ENCODE results near the gene CYB561D2. TPM values are rescaled to one million over a fixed set of nuclear protein-coding genes. Genes with fewer than 3 reads are reported as not detected.
A peak's percentile ranks its signal among the peaks of the same experiment; 100 is the strongest.

The CYB561D2 gene
- total and polyA plus RNA-seq, 4 experiments from 2014 or later, result 39.6 to 68.3 (median 53.1) TPM

- CTCF ChIA-PET (ENCODE audit: partially characterized antibody), result interaction anchor here (0.6 to 5.8 kb wide), 6 partner anchors 9 to 209 kb away, joined by 3 to 84 read pairs (median 4); partner anchors contain the start of genes CYB561D2 and NPRL2
- no peaks in the 10 kb centered on the region for H3K36me3 ChIP-seq (ENCODE audit: insufficient read depth, low read length)
- peak overlapping the region; percentile 45 to 49 for H3K4me3 ChIP-seq (ENCODE audit: low read length in 2 of 2)
- Mint-ChIP-seq H3K27me3 (no peaks in the 10 kb centered on the region), H3K4me1 (peaks cover 29 to 78% (median 44%) of the 10 kb centered on the region in 4 donors), H3K9me3 (peaks cover 0 to 2% (median 0%) of the 10 kb centered on the region in 8 donors), H3K4me3 (peak overlapping the region; percentile 88 to 98 (median 95)), H3K36me3 (peaks cover 0 to 16% of the 10 kb centered on the region in 2 donors), H3K27ac (peak overlapping the region; percentile 93 to 100 (median 98))
- peak overlapping the region; percentile 96 for H3K27ac ChIP-seq (ENCODE audit: low read depth, low read length)
- intact Hi-C loops (cut with micrococcal nuclease), result loop anchor here (5.0 kb wide), 1 partner anchor 102 kb away; the partner anchor contains the start of gene GNAI2
- DNase-seq, result no peak
- no peaks in the 10 kb centered on the region for H3K9me3 ChIP-seq (ENCODE audit: control insufficient read depth in 1 of 2, low read length in 2 of 2)
- H3K4me1 ChIP-seq (ENCODE audit: insufficient read depth, low read length), result peaks cover 62% of the 10 kb centered on the region
- POLR2A ChIA-PET (ENCODE audit: partially characterized antibody), result interaction anchor here (1.1 to 23.7 kb wide), 10 partner anchors 4 to 228 kb away, joined by 3 to 595 read pairs (median 42); partner anchors contain the start of genes C3orf18, CYB561D2, GNAI2 and HYAL2
- no peaks in the 10 kb centered on the region for H3K27me3 ChIP-seq (ENCODE audit: insufficient read depth, low read length)
Measured at GRCh38 chr3:50339485-50340146, 11.0 kb upstream of the CYB561D2 start.

DNA sequence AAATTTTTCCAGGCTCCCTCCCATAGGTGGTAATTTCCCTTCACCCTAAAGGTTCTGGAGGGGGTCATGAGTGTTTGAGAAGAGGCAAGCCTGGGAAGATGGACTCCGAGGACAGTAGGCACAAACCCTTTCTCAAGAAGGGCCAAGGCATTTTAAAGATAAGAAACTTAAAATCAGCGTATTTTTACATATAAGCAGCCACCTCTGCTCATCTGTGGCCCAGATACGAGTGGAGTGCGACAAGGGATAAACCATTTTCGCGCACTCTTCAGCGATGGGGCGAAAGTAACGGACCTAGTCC, 10.6 kb upstream of the CYB561D2 start:
- Histone ChIP-seq H3K27me3 (ENCODE audit: insufficient read depth, low read length) (no peaks in the 10 kb centered on the region), H3K36me3 (ENCODE audit: insufficient read depth, low read length) (no peaks in the 10 kb centered on the region), H3K4me1 (ENCODE audit: insufficient read depth, low read length) (peaks cover 62% of the 10 kb centered on the region), H3K4me3 (ENCODE audit: low read length in 2 of 2) (peak overlapping the region; percentile 31 to 34), H3K27ac (ENCODE audit: low read depth, low read length) (peak overlapping the region; percentile 96), H3K9me3 (ENCODE audit: control insufficient read depth in 1 of 2, low read length in 2 of 2) (no peaks in the 10 kb centered on the region)
- Mint-ChIP-seq H3K27ac (peak overlapping the region; percentile 93 to 100 (median 98)), H3K27me3 (no peaks in the 10 kb centered on the region), H3K36me3 (peaks cover 0 to 16% of the 10 kb centered on the region in 2 donors), H3K4me3 (peak overlapping the region; percentile 88 to 98 (median 95)), H3K9me3 (peaks cover 0 to 2% (median 0%) of the 10 kb centered on the region in 8 donors), H3K4me1 (peaks cover 28 to 80% (median 44%) of the 10 kb centered on the region in 4 donors)
- ChIA-PET CTCF (ENCODE audit: partially characterized antibody) (interaction anchor here (0.8 to 5.8 kb wide), 6 partner anchors 8 to 209 kb away, joined by 3 to 84 read pairs (median 4); partner anchors contain the start of genes CYB561D2 and NPRL2), POLR2A (ENCODE audit: partially characterized antibody) (interaction anchor here (1.0 to 23.7 kb wide), 12 partner anchors 5 to 1045 kb away, joined by 3 to 595 read pairs (median 8); partner anchors contain the start of genes C3orf18, CYB561D2, GNAI2 and HYAL2)
- DNase-seq, result no peak
- intact Hi-C loops (cut with micrococcal nuclease), result no loop called here

- no peaks in the 10 kb centered on the region for H3K27me3 Mint-ChIP-seq
- peaks cover 0 to 2% (median 0%) of the 10 kb centered on the region in 8 donors for H3K9me3 Mint-ChIP-seq
- Histone ChIP-seq H3K36me3 (ENCODE audit: insufficient read depth, low read length) (no peaks in the 10 kb centered on the region), H3K4me1 (ENCODE audit: insufficient read depth, low read length) (peaks cover 62% of the 10 kb centered on the region), H3K4me3 (ENCODE audit: low read length in 2 of 2) (peak within 1 kb of the TSS; percentile 31 to 45), H3K9me3 (ENCODE audit: control insufficient read depth in 1 of 2, low read length in 2 of 2) (no peaks in the 10 kb centered on the region), H3K27me3 (ENCODE audit: insufficient read depth, low read length) (no peaks in the 10 kb centered on the region), H3K27ac (ENCODE audit: low read depth, low read length) (peak within 1 kb of the TSS; percentile 96)
- H3K27ac Mint-ChIP-seq, result peak within 1 kb of the TSS; percentile 93 to 100 (median 98)
- peaks cover 26 to 78% (median 43%) of the 10 kb centered on the region in 4 donors for H3K4me1 Mint-ChIP-seq
- DNase-seq, result peak; percentile 54 to 74 (median 58)
- peaks cover 0 to 16% of the 10 kb centered on the region in 2 donors for H3K36me3 Mint-ChIP-seq
- POLR2A ChIA-PET (ENCODE audit: partially characterized antibody), result interaction anchor here (1.0 to 23.7 kb wide), 13 partner anchors 5 to 1049 kb away, joined by 3 to 595 read pairs (median 8); partner anchors contain the start of genes C3orf18, CYB561D2, GNAI2 and HYAL2
- peak within 1 kb of the TSS; percentile 88 to 98 (median 95) for H3K4me3 Mint-ChIP-seq
- CTCF ChIA-PET (ENCODE audit: partially characterized antibody), result interaction anchor here (0.8 to 5.8 kb wide), 6 partner anchors 8 to 209 kb away, joined by 3 to 84 read pairs (median 4); partner anchors contain the start of genes CYB561D2 and NPRL2
- intact Hi-C loops (cut with micrococcal nuclease), result no loop called here
Measured at GRCh38 chr3:50340448-50341329, 10.0 kb upstream of the CYB561D2 start, which contains the start of gene RASSF1. Gene RASSF1, minus strand, starts transcription at chr3:50340836. Its CDS starts 31 bp downstream, at chr3:50340805.

- peak overlapping the region; percentile 96 for H3K27ac ChIP-seq (ENCODE audit: low read depth, low read length)
- Mint-ChIP-seq H3K4me3 (peak overlapping the region; percentile 70 to 97 (median 81)), H3K4me1 (peaks cover 23 to 78% (median 41%) of the 10 kb centered on the region in 4 donors)
Measured at GRCh38 chr3:50341537-50341936, 9.1 kb upstream of the CYB561D2 start.

DNA sequence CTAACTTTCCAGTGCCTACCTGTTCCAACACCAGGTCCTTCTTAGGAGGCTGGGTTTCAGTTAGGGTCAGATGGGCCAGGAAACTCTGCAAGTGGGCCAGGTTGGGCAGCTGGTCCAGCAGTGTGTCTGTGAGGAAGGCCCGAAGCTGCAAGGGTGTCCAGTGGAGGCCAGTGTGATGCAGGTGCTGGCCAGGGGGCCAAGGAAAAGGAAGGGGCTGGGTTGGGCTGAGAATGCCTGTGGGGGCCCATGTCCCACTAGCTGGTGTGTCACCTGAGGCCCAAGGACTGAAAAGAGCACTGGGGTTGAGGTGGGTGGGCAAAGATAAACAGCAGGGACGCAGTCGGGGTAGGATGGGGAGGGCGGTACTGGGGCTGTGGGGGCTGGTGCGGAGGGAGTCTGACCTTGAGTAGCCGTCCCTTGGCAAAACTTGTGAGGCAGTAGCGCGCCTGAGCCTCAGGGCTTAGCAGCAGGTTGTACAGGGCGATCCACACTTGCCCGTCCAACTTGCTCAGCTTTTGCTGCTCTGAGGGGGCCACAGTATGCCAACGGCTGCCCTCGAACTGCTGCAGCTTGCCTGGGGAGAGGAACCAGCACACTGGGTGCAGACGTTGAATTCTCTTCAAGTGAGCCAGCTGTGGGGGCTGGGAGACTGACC, 8.5 kb upstream of the CYB561D2 start:
- intact Hi-C loops (cut with micrococcal nuclease), result no loop called here
- Histone ChIP-seq H3K9me3 (ENCODE audit: control insufficient read depth in 1 of 2, low read length in 2 of 2) (no peaks in the 10 kb centered on the region), H3K36me3 (ENCODE audit: insufficient read depth, low read length) (no peaks in the 10 kb centered on the region), H3K4me3 (ENCODE audit: low read length in 2 of 2) (no peak overlapping the region), H3K27ac (ENCODE audit: low read depth, low read length) (no peak overlapping the region), H3K27me3 (ENCODE audit: insufficient read depth, low read length) (no peaks in the 10 kb centered on the region), H3K4me1 (ENCODE audit: insufficient read depth, low read length) (peaks cover 60% of the 10 kb centered on the region)
- ChIA-PET CTCF (ENCODE audit: partially characterized antibody) (interaction anchor here (1.9 kb wide), 1 partner anchor 25 kb away, joined by 4 read pairs; no protein-coding TSS in a partner anchor), POLR2A (ENCODE audit: partially characterized antibody) (interaction anchor here (1.5 to 23.7 kb wide), 6 partner anchors 7 to 227 kb away, joined by 3 to 595 read pairs (median 96); partner anchors contain the start of genes C3orf18, CYB561D2, HEMK1 and HYAL3)
- Mint-ChIP-seq H3K27ac (peak overlapping the region; percentile 6 to 93 (median 81)), H3K9me3 (peaks cover 0 to 2% (median 0%) of the 10 kb centered on the region in 8 donors), H3K4me3 (peak overlapping the region in 5 of 8 donors; percentile 20 to 70 (median 33)), H3K4me1 (peaks cover 21 to 77% (median 42%) of the 10 kb centered on the region in 4 donors), H3K36me3 (peaks cover 0 to 11% of the 10 kb centered on the region in 2 donors), H3K27me3 (no peaks in the 10 kb centered on the region)
- DNase-seq, result no peak

More at GRCh38 chr3:50341537-50341936, 9.1 kb upstream of the CYB561D2 start:
- intact Hi-C loops (cut with micrococcal nuclease), result no loop called here
- Mint-ChIP-seq H3K36me3 (peaks cover 0 to 14% of the 10 kb centered on the region in 2 donors), H3K27ac (peak overlapping the region; percentile 81 to 93 (median 87)), H3K27me3 (no peaks in the 10 kb centered on the region), H3K9me3 (peaks cover 0 to 2% (median 0%) of the 10 kb centered on the region in 8 donors)
- no peak for DNase-seq
- POLR2A ChIA-PET (ENCODE audit: partially characterized antibody), result interaction anchor here (1.1 to 23.7 kb wide), 10 partner anchors 6 to 1048 kb away, joined by 3 to 595 read pairs (median 11); partner anchors contain the start of genes C3orf18, CYB561D2, HEMK1 and HYAL2
- no peaks in the 10 kb centered on the region for H3K36me3 ChIP-seq (ENCODE audit: insufficient read depth, low read length)
- CTCF ChIA-PET (ENCODE audit: partially characterized antibody), result interaction anchor here (1.7 to 5.8 kb wide), 3 partner anchors 7 to 25 kb away, joined by 4 to 84 read pairs (median 7); partner anchors contain the start of genes CYB561D2 and NPRL2
- no peaks in the 10 kb centered on the region for H3K9me3 ChIP-seq (ENCODE audit: control insufficient read depth in 1 of 2, low read length in 2 of 2)
- H3K27me3 ChIP-seq (ENCODE audit: insufficient read depth, low read length), result no peaks in the 10 kb centered on the region
- H3K4me3 ChIP-seq (ENCODE audit: low read length in 2 of 2), result no peak overlapping the region
- peaks cover 58% of the 10 kb centered on the region for H3K4me1 ChIP-seq (ENCODE audit: insufficient read depth, low read length)

All from CD4-positive, alpha-beta memory T cell (primary cell).